HG03108 (cell line): ENCODE results near the gene SCGB1C1.
"Not testable (repeated sequence)": the region's sequence is repeated elsewhere in the genome, so short reads cannot be mapped to it uniquely, and the experiment has no call there.

ENCODE experiments used
- ATAC-seq: cut with Tn5 transposase; IDR thresholded peaks from one replicate; pipeline ENCODE4 v1.9.1; 2021; ENCODE audit warnings: moderate library complexity; ENCODE audit not compliant: unreplicated experiment

SCGB1C1 gene

DNA sequence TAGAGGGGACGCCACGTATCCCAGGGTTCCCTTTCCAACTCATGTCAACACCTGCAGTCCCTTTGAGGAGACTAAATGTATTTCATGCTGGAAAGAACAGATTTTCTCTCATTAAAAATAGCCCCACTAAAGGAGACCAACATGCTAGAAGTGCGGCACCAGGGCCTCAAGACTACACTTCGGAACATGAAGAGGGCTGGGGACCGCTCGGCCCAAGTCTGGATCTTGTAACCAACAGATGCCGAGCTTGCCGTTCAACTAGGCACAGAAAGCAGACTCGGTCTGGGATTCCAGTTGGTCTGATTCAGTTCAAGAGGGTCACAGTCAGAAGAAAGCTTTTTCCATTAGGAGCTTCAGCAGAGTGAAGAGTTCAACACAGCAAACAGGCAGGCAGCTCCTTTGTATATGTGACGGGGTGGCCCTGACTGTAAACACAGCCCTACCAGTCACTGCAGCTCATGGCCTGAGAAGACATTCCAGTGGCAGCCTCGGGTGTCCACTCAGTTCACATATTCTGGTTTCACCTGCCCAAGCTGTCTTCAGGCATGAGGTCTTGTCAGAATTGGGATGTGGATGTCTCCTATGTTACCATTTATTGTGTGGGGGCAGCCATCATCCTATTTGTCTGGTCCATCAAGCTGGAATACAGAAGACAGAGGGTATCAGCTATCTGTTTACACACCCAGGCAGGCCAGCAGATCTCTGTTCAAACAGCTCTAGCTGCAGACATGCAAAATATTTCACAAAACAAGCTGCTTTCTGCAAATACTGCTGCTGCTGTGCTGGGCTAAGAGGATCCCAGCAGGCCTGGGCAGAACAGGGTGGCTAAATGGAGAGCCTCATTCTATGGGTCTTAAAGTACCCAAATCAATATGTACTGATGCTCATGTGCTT lies 23.4 kb downstream of the SCGB1C1 start:
- no peak for ATAC-seq

DNA sequence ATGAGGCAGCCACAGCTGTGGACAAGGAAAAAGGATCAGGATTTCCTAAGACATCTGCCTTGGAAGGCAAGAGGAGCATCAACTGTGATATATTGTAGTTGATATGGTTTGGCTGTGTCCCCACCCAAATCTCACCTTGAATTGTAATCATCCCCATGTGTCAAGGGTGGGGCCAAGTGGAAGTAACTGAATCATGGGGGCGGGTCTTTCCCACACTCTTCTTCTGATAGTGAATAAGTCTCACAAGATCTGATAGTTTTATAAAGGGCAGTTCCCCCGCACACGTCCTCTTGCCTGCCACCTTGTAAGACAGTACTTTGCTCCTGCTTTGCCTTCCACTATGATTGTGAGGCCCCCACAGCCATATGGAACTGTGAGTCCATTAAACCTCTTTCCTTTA lies 24.8 kb downstream of the SCGB1C1 start:
- ATAC-seq, result no peak

DNA sequence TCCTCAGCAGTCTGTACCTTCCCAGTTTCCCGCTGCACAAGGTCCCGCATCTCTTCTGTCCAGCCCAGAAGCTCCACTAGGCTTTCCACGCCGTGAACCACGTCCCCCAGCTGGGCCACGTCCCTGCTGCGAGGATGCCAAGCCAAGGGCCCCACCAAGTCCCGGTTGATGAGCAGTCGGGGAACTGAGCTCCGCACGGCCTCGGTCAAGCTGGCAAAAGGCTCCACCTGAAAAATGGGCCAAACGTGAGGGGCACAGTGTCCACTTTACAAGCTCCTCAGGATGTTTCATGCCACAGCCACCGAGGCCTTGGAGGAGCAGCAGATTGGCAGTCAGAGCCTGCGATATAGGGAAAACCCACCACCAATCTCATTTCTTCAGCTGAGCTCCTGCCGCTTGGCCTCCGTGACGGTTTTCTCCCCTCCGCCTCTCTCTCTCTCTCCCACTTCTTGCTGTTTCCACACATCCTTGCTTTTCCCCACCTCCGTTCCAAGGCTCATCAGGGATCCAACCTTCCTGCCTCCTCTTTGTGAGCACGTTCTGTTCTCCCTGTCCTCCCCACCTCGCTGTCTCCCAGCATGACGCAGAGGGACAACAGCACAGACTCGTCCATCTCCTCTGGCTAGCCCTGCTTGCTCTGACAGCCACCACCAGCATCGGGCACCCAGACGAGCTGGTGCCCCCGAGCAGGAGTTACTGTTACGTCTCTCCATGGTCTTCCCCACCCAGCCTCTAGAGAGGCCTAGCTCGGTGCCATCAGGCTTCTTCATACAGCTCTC lies 26.1 kb downstream of the SCGB1C1 start:
- ATAC-seq, result no peak

DNA sequence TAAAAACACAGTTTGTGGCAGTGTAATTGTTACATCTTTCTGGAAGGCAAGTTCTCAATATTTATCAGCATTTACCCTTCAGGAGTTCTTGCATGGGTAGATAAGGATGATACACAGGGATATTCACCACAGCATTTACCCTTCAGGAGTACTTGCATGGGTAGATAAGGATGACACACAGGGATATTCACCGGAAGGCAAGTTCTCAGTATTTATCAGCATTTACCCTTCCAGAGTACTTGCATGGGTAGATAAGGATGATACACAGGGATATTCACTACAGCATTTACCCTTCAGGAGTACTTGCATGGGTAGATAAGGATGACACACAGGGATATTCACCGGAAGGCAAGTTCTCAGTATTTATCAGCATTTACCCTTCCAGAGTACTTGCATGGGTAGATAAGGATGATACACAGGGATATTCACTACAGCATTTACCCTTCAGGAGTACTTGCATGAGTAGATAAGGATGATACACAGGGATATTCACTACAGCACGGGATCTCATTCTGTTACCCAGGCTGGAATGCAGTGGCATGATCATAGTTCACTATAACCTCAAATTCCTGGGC lies 27.9 kb downstream of the SCGB1C1 start:
- ATAC-seq, result not testable (repeated sequence)

DNA sequence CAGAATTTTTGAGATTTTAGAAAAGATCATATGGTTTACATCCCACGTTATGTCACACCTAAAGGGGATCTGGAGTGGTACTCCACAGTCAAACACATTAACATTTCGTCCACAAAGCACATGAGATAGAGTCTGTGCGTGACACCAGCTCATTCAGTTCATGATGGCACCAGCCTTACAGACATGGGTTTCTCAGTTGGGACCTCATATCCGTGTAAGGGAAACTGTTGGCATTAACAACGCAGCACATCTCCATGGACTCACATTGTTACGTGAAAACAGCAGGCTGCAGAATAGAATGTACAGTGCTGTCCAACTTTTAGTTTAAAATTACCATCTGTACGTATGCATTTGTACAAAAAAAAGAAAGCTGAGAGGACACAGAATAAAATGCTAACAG lies 28.7 kb downstream of the SCGB1C1 start:
- ATAC-seq, result no peak

DNA sequence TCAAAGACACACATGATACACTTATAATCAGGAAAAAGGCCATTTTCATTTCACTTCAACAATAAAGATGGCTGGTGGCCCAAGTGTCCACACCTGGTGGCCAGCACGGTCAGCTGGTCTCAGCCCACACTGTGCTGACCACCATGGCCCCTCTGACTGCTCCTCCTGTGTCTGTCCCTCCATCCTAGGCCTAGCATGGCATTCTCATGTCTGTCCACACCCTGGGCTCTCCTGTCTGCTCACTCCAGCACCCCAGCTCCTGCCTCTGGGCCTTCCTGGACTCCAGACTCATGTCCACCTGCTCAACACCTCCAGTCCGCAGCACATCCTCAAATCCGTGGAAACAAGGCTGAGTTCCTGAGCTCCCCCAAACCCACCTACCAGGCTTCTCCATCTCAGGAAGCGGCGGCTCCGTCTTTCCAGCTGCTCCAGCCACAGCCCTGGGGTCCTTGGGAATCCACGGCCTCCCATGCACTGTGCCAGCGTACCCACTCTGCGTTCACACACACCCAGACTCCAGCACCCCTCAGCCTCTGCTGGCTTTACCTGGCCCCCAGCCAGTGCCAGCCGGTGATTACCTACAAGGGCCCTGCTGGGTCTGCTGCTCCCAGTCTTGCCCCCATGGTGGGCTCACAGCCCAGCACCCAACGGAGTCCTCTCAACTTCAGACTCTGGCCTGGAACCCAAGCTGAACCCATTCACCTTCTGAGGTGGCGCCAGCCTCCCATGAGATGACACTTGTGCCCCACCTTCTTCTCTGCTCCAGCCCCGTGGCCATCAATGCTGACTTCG lies 29.3 kb downstream of the SCGB1C1 start:
- ATAC-seq, result no peak

DNA sequence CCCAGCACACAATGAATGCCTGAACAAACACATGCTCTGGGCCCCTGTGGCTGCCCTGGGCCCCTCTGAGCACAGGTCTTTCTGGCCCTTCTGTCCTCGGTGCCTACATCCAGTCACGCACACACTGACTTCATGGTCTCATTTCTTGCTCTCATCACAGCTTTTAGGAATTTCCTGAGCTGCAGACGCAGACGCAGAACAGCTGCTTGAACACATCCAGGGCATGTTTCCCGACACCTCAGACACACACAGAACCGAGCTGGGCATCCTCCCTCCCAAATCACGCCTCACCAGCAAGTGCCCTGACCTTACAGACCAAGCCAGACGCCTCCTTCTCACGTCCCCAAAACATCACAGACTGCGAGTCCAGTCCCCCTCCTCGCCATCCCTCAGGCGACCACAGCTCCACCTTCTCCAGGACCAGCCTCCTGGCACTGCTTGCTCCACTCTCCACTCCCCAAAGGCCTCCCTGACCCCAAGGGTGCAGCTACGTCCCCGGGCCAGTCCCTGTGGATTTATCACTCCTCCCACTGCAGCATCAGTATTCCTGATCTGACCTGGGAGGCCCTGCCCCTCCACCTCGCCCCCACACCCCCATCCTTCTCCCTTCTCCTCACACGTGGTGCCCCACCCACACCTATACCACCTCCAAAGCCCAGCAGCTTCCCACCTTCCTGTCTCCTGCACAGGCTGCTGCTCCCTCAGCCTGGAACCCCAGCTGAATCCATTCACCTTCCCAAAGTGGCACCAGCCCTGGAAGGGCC lies 30.3 kb downstream of the SCGB1C1 start:
- no peak for ATAC-seq

DNA sequence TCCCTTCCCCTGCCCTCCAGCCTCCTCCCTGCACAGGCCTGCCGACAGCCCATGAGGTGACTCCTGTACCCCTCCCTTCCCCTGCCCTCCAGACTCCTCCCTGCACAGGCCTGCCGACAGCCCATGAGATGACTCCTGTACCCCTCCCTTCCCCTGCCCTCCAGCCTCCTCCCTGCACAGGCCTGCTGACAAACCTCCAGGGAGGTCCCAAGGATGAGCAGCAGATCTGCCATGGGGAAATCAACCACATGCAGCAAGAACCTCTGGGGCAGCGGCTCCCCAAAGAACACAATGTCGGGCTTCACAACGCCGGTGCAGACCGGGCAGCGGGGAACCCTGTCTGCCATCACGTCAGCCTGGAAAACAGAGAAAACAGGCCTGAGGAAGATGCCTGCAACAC lies 31.0 kb downstream of the SCGB1C1 start:
- ATAC-seq, result no peak

DNA sequence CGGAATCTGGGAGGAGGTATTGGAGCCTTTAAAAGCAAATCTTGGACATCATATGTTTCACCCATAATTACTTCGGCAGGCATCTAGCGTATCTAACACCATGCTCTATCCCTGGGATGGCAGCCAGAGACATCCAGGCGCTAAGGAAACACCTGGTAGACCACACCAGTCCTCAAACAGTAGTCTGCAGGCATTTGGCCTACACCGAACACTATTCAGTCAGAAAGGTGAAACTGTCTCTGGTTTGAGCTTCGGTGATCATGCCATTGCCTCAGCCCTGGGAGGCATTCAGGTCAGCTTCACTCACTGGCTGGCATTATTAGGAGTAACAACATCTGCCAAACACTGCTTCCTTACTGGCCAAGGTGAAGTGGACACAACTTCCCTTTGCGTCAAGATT lies 31.5 kb downstream of the SCGB1C1 start:
- ATAC-seq, result no peak

DNA sequence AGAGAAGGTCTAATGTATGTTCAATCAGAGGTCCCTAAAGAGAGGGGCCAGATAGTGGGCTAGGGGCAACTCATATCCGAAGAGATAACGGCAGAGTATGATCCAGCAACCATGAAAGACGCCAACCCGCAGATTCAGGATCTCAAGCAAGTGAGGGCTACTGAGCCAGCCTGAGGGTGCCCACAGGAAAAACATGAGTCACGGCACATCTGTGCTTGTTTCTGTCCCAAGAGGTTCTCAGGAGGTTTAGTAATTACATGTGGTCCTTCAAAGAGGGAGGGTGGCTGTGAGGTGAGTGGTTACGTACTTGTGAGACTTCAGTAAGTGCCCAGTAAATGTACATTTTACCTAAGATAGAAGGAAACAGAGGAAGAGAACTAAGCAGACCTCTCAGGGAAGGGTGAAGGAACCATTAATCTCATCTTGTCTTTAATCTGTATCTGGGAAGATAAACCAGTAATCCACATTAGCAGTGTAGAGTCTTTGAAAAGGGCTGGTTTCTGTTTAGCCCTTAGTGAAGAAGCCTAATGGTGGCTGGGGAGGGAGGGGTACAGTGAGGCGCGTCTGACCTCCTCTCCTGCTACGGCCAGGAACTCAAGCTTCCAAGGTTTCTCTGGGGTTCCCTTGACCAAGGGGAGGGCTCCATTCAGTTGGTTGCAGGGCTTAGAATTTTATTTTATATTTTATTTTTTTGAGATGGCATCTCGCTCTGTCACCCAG lies 33.0 kb downstream of the SCGB1C1 start:
- peak; percentile 69 for ATAC-seq

DNA sequence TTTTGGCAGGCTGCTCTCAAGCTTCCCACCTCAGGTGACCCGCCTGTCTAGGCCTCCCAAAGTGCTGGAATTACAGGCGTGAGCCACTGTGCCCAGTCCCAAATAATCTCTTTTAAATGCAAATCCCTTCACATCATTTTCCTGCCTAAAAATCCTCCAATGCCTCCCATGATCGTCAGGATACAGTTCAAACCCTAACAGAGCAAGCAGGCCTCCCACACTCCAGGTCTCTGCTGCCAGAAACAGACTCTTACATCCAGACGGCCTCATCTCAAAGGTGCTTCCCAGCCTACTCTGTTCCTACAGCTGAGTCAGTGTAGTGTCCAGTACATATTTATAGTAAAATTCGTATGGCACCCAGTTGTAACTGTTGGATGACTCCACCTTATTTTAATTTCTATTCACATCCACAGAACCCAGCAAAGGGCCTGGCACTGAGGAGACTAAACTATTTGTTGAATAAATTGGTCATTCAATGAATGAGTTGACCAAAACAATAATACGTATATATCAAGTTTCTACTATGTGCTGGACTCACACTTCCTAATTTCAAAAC lies 35.0 kb downstream of the SCGB1C1 start:
- ATAC-seq, result no peak

DNA sequence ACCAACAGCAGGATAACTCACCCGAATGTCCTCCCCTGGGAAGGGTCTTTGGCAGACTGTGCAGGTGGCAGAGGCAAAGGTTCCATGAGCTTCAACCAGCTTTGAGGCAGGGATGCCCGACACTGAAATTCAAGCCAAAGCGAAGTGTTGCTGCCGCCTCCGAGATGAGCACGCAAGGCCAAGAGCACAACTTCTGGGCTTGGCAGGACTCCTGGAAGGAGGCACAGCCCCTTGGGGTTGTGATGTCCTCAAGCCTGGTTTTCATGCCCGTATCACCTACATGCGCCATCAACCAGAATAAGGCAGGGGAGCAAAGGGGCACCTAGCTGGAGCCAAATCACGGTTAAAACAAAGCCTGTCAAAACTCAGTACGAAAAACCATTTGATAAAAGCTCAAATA lies 37.6 kb downstream of the SCGB1C1 start:
- ATAC-seq, result no peak

DNA sequence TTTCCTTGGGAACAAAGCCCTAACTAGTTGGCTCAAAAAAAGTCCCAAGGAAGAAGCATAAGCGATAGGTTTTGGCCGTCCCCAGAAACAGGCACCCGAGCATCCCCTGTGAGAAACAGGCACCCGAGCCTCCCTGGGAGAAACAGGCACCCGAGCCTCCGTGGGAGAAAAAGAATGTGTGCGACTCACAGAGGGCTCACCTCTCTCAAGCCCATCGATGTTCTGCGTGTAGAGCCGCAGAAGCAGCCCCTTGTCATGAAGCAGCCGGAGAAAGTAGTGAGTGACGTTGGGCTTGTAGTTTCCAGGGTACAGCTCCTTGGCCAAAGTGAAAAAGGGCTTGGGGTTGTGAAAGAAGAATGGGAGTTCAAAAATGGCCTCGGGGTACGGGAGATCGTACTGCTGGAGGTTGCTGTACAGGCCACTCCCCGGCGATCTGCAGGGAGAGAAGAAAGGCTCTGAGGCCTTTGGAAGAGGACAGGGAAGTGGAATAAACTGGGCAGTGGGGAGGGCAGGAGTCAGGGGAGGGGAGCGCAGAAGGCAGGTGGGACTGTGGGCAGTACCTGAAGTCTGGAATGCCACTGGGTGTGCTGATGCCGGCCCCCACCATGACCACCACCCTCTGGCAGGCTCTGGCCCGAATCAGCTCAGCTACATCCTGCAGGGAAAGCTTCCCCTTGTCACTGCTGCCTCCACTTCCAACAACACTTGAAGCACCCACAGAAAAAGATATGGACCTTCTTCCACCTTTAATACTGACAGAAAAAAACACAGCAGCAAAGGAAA lies 40.1 kb downstream of the SCGB1C1 start:
- ATAC-seq, result no peak

DNA sequence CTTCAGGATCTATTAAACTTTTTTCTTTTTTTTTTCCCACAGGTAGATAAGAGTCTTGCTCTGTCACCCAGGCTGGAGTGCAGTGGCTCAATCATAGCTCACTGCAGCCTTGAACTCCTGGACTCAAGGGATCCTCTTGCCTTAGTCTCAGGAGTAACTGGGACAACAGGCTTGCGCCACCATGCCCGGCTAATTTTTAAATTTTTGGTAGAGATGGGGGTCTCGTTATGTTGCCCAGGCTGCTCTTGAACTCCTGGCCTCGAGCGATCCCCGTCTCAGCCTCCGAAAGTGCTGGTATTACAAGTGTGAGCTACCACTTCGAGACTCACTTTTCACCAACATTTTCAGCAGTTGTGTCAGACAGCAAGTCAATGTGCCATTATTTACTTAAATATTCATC lies 42.3 kb downstream of the SCGB1C1 start:
- ATAC-seq, result no peak

DNA sequence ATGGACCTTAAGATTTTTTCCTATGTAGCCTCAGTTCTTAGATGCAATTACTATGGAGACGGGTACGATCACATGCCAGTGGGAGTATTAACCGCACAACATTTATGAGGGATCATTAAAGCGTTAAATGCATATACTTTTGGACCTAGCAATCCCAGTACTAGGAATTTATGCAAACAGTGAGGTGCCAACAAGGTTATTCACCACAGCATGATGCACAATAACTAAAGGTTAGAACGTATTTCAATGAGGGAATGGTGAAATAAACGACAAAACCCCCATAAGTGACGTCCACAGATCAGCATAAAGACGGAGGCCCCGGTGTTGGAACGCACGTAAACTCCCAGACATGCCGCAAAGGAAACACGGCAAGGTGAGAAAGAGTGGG lies 42.7 kb downstream of the SCGB1C1 start:
- ATAC-seq, result peak; percentile 7

DNA sequence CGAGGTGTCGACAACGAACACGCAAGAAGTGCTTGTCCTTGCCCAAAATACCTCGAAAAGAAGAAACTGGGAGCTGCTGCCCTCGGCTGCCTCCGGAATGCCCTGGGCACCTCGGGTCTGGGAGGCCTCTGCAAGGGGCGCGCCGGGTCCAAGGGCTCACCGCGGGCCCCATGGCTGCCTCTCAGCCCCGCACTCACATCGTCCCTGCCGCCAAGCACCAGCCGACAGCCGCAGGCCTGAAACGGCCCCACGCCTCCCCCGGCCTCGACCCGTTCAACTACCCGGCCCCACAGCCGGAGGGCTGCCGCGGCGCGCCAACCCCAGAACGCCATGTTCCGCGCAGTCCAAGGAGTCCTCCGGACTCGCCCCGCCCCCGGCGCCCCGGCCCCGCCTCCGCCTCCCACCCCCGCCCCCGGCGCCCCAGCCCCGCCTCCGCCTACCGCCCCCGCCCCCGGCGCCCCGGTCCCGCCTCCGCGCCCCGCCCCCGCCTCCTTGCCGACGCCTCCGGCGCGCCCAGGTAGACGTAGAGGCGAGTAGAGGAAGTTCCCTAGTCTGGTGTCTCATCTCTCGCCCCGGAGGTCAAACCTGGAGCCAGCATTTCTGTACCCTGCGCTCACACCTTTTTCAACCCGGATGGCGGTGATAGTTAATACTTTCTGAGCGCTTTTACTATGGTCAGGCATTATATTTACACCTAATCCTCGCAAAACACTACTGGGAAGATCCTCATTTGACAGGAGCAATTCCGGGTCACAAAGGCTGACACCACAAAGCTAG lies 43.3 kb downstream of the SCGB1C1 start, which contains the start of gene SIRT3:
TSS of gene SIRT3 (minus strand) at position 346 of the 777 bp plus-strand sequence. CDS start at position 332, 14 bp downstream.
- peak; percentile 71 for ATAC-seq
